ENCODE results near the gene SLC27A5.

The SLC27A5 gene

GRCh38 chr19:58466760-58467589 lies 44.8 kb downstream of the SLC27A5 start, which contains the start of gene ZNF324:
TSS of gene ZNF324 (plus strand) at chr19:58467080. CDS start at chr19:58469186, 2,106 bp downstream.
- TF ChIP-seq YY1 (IDR thresholded peaks at IDR 0.05; ENCODE audit: insufficient read depth, insufficient read length) (no peak), SUZ12 (IDR thresholded peaks at IDR 0.05; ENCODE audit: extremely low read depth, insufficient read depth, insufficient read length) (no peak), ZNF274 (IDR thresholded peaks at IDR 0.05; ENCODE audit: low read depth, low read length) (no peak)
- no peaks in the 10 kb centered on the region for H3K9me3 ChIP-seq (ENCODE audit: insufficient read depth, low read length)
- peak within 1 kb of the TSS; percentile 78 for H3K4me3 ChIP-seq (ENCODE audit: insufficient read length, low read depth)
- H3K9ac ChIP-seq (ENCODE audit: insufficient read length, low read depth): peak within 1 kb of the TSS; percentile 81
- peaks cover 15% of the 10 kb centered on the region for H3K36me3 ChIP-seq (ENCODE audit: insufficient read depth, insufficient read length, low read length)
- peaks cover 13% of the 10 kb centered on the region for H3K27me3 ChIP-seq (ENCODE audit: insufficient read depth, insufficient read length)
- DNase-seq (ENCODE audit: low read depth, low spot score): peak; percentile 88
- peaks cover 2% of the 10 kb centered on the region for H3K4me1 ChIP-seq (ENCODE audit: insufficient read depth, insufficient read length)

DNA sequence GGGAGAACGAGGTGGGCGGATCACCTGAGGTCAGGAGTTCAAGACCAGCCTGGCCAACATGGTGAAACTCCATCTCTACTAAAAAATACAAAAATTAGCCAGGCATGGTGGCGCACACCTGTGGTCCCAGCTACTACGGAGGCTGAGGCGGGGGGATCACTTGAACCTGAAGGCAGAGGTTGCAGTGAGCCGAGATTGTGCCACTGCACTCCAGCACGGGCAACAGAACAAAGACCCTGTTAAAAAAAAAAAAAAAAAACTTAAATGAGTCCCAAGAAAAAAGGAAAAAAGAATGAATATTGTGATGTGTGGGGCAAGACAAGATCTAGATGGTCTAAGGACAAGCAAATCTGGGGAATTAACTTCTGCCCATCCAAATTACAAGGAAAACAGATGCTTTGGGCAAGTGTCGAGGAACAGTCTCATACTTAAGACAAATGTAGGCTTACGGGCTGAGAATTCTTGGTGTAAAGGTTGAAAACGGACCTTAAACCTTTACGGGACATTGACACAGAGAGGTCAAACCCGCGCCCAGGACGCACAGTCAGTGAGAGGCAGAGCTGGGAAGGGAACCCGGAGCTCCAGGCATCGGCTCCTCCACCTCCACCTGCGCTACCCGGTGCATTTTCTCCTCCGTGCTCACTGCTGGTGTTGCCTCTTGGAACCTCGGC lies 45.6 kb downstream of the SLC27A5 start:
- no peak for DNase-seq (ENCODE audit: low read depth, low spot score)
- TF ChIP-seq SUZ12 (IDR thresholded peaks at IDR 0.05; ENCODE audit: extremely low read depth, insufficient read depth, insufficient read length): no peak
- no peak for TF ChIP-seq YY1 (IDR thresholded peaks at IDR 0.05; ENCODE audit: insufficient read depth, insufficient read length)
- no peak for TF ChIP-seq ZNF274 (IDR thresholded peaks at IDR 0.05; ENCODE audit: low read depth, low read length)
- peak overlapping the region; percentile 80 for H3K9ac ChIP-seq (ENCODE audit: insufficient read length, low read depth)

GRCh38 chr19:58460039-58460438 lies 51.8 kb downstream of the SLC27A5 start:
- TF ChIP-seq SUZ12 (IDR thresholded peaks at IDR 0.05; ENCODE audit: extremely low read depth, insufficient read depth, insufficient read length): no peak
- TF ChIP-seq YY1 (IDR thresholded peaks at IDR 0.05; ENCODE audit: insufficient read depth, insufficient read length): no peak
- TF ChIP-seq ZNF274 (IDR thresholded peaks at IDR 0.05; ENCODE audit: low read depth, low read length): no peak
- Histone ChIP-seq H3K36me3 (ENCODE audit: insufficient read depth, insufficient read length, low read length) (peaks cover 10% of the 10 kb centered on the region), H3K9me3 (ENCODE audit: insufficient read depth, low read length) (no peaks in the 10 kb centered on the region), H3K9ac (ENCODE audit: insufficient read length, low read depth) (no peak overlapping the region), H3K27me3 (ENCODE audit: insufficient read depth, insufficient read length) (no peaks in the 10 kb centered on the region), H3K4me1 (ENCODE audit: insufficient read depth, insufficient read length) (no peaks in the 10 kb centered on the region), H3K4me3 (ENCODE audit: insufficient read length, low read depth) (no peak overlapping the region)
- no peak for DNase-seq (ENCODE audit: low read depth, low spot score)

More for the DNA sequence above, 45.6 kb downstream of the SLC27A5 start:
- Histone ChIP-seq H3K36me3 (ENCODE audit: insufficient read depth, insufficient read length, low read length) (peaks cover 9% of the 10 kb centered on the region), H3K9me3 (ENCODE audit: insufficient read depth, low read length) (no peaks in the 10 kb centered on the region), H3K4me3 (ENCODE audit: insufficient read length, low read depth) (peak overlapping the region; percentile 78), H3K4me1 (ENCODE audit: insufficient read depth, insufficient read length) (peaks cover 2% of the 10 kb centered on the region), H3K27me3 (ENCODE audit: insufficient read depth, insufficient read length) (peaks cover 13% of the 10 kb centered on the region)

DNA sequence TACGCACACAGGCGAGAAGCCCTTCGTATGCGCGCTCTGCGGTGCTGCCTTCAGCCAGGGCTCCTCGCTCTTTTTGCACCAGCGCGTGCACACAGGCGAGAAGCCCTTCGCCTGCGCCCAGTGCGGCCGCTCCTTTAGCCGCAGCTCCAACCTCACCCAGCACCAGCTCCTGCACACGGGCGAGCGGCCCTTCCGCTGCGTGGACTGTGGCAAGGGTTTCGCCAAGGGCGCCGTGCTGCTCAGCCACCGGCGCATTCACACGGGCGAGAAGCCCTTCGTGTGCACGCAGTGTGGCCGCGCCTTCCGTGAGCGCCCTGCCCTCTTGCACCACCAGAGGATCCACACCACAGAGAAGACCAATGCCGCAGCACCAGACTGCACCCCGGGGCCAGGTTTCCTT lies 55.7 kb downstream of the SLC27A5 start:
- H3K36me3 ChIP-seq (ENCODE audit: insufficient read depth, insufficient read length, low read length): peaks cover 20% of the 10 kb centered on the region

GRCh38 chr19:58455306-58455705 lies 56.5 kb downstream of the SLC27A5 start:
- no peak for DNase-seq (ENCODE audit: low read depth, low spot score)
- Histone ChIP-seq H3K9me3 (ENCODE audit: insufficient read depth, low read length) (0 out of 2 replicates have a peak, but pooled peaks cover 2% of the 10 kb centered on the region), H3K4me1 (ENCODE audit: insufficient read depth, insufficient read length) (no peaks in the 10 kb centered on the region), H3K36me3 (ENCODE audit: insufficient read depth, insufficient read length, low read length) (peaks cover 20% of the 10 kb centered on the region), H3K4me3 (ENCODE audit: insufficient read length, low read depth) (no peak overlapping the region), H3K27me3 (ENCODE audit: insufficient read depth, insufficient read length) (peaks cover 25% of the 10 kb centered on the region), H3K9ac (ENCODE audit: insufficient read length, low read depth) (no peak overlapping the region)
- no peak for TF ChIP-seq SUZ12 (IDR thresholded peaks at IDR 0.05; ENCODE audit: extremely low read depth, insufficient read depth, insufficient read length)

More for the DNA sequence above, 55.7 kb downstream of the SLC27A5 start:
- Histone ChIP-seq H3K9ac (ENCODE audit: insufficient read length, low read depth) (no peak overlapping the region), H3K4me1 (ENCODE audit: insufficient read depth, insufficient read length) (no peaks in the 10 kb centered on the region), H3K27me3 (ENCODE audit: insufficient read depth, insufficient read length) (peaks cover 17% of the 10 kb centered on the region), H3K9me3 (ENCODE audit: insufficient read depth, low read length) (no peaks in the 10 kb centered on the region), H3K4me3 (ENCODE audit: insufficient read length, low read depth) (no peak overlapping the region)
- DNase-seq (ENCODE audit: low read depth, low spot score): no peak
- no peak for TF ChIP-seq YY1 (IDR thresholded peaks at IDR 0.05; ENCODE audit: insufficient read depth, insufficient read length)
- no peak for TF ChIP-seq ZNF274 (IDR thresholded peaks at IDR 0.05; ENCODE audit: low read depth, low read length)
- no peak for TF ChIP-seq SUZ12 (IDR thresholded peaks at IDR 0.05; ENCODE audit: extremely low read depth, insufficient read depth, insufficient read length)

- TF ChIP-seq YY1 (IDR thresholded peaks at IDR 0.05; ENCODE audit: insufficient read depth, insufficient read length): no peak
- TF ChIP-seq ZNF274 (IDR thresholded peaks at IDR 0.05; ENCODE audit: low read depth, low read length): no peak
- TF ChIP-seq SUZ12 (IDR thresholded peaks at IDR 0.05; ENCODE audit: extremely low read depth, insufficient read depth, insufficient read length): no peak
- no peak for DNase-seq (ENCODE audit: low read depth, low spot score)
- Histone ChIP-seq H3K27me3 (ENCODE audit: insufficient read depth, insufficient read length) (peaks cover 37% of the 10 kb centered on the region), H3K36me3 (ENCODE audit: insufficient read depth, insufficient read length, low read length) (peaks cover 20% of the 10 kb centered on the region), H3K4me3 (ENCODE audit: insufficient read length, low read depth) (no peak overlapping the region), H3K4me1 (ENCODE audit: insufficient read depth, insufficient read length) (no peaks in the 10 kb centered on the region), H3K9me3 (ENCODE audit: insufficient read depth, low read length) (peaks cover 17% of the 10 kb centered on the region), H3K9ac (ENCODE audit: insufficient read length, low read depth) (no peak overlapping the region)
These were observed 58.0 kb downstream of the SLC27A5 start for GRCh38 chr19:58453743-58454142.

All from NT2/D1 (cell line).